Naive thymus-derived CD8-positive, alpha-beta T cell (primary cell): Measurements from ENCODE around the gene C19orf18. TPM values are rescaled to one million over a fixed set of nuclear protein-coding genes. Genes with fewer than 3 reads are reported as not detected.
"Not testable (repeated sequence)": the region's sequence is repeated elsewhere in the genome, so short reads cannot be mapped to it uniquely, and the experiment has no call there.

Experiments
- ATAC-seq, 2 donors: fragments of 150-1000 bp; cut with Tn5 transposase in 1 of 2; sonication (Bioruptor Pico), chemical (Tn5 transposase) in 1 of 2; 1 replicate in 1 of 2; 2 replicates in 1 of 2; pipeline ENCODE4 v1.10.0; 2021; ENCODE audit warnings: mild to moderate bottlenecking in 2 of 2, moderate library complexity in 2 of 2
- POLR2A ChIA-PET: fragments of 350-600 bp; sonication (Branson Sonifier 250); formaldehyde crosslinking; loops from one replicate; lab custom pipeline; 2021; ENCODE audit warnings: antibody characterized with exemption; lab: Charles Lee
- DNase-seq, 10 donors: peaks; one replicate each; pipeline versions ENCODE4 v3.0.0 to v3.0.0-alpha.2; 2020 to 2022
- H3K27ac Mint-ChIP-seq, 10 donors: one replicate each; pipeline ENCODE4 v1.8.0; 2020 to 2022; ENCODE audit warnings: mild to moderate bottlenecking in 10 of 10, mixed read lengths in 10 of 10, moderate library complexity in 4 of 10, inconsistent platforms in 1 of 10
- H3K27me3 Mint-ChIP-seq, 5 donors: one replicate each; pipeline ENCODE4 v1.8.0; 2021 to 2022; ENCODE audit warnings: mixed read lengths in 5 of 5
- H3K36me3 Mint-ChIP-seq, 3 donors: one replicate each; pipeline ENCODE4 v1.8.0; 2020 to 2022; ENCODE audit warnings: mixed read lengths in 3 of 3, mild to moderate bottlenecking in 2 of 3, inconsistent platforms in 1 of 3
- H3K4me1 Mint-ChIP-seq, 4 donors: one replicate each; pipeline ENCODE4 v1.8.0; 2021 to 2022; ENCODE audit warnings: mixed read lengths in 4 of 4
- H3K4me3 Mint-ChIP-seq, 10 donors: one replicate each; pipeline ENCODE4 v1.8.0; 2020 to 2022; ENCODE audit warnings: mild to moderate bottlenecking in 10 of 10, mixed read lengths in 10 of 10, moderate library complexity in 6 of 10, inconsistent platforms in 1 of 10
- H3K9me3 Mint-ChIP-seq, 9 donors: one replicate each; pipeline ENCODE4 v1.8.0; 2020 to 2022; ENCODE audit warnings: mixed read lengths in 9 of 9, mild to moderate bottlenecking in 3 of 9, inconsistent platforms in 1 of 9, moderate library complexity in 1 of 9
- polyA plus RNA-seq, 3 donors: library from polyadenylated mRNA; unstranded; fragments of 300-500 nt; fragmentation: Illumina TruSeq; gene quantifications; one replicate each; pipeline ENCODE4 v1.2.3, GENCODE V29; 2021
- total RNA-seq, 8 experiments: library from RNA in 2 of 8; stranded (reverse) in 2 of 8; gene quantifications; one replicate each; pipeline ENCODE4 v1.2.3 and lab custom pipeline; 2021 to 2026

C19orf18 gene
- total and polyA plus RNA-seq, 5 experiments from 2014 or later = 0.24 to 2.9 (median 2.2) TPM; not detected in 2

- Mint-ChIP-seq H3K9me3 (peaks cover 23 to 78% (median 51%) of the 10 kb centered on the region in 9 donors), H3K4me3 (peak overlapping the region; percentile 90 to 97 (median 95)), H3K36me3 (peaks cover 42 to 58% (median 55%) of the 10 kb centered on the region in 3 donors), H3K27me3 (no peaks in the 10 kb centered on the region), H3K4me1 (peaks cover 16 to 28% (median 20%) of the 10 kb centered on the region in 4 donors), H3K27ac (peak overlapping the region in 8 of 10 donors; percentile 65 to 96 (median 91))
- DNase-seq (peak in 1 of 10 donors; percentile 2), ATAC-seq (peak in 1 of 2 donors; percentile 33)
- POLR2A ChIA-PET = no interaction called here
Observed at GRCh38 chr19:57947088-57947418, 27.3 kb downstream of the C19orf18 start.

DNA sequence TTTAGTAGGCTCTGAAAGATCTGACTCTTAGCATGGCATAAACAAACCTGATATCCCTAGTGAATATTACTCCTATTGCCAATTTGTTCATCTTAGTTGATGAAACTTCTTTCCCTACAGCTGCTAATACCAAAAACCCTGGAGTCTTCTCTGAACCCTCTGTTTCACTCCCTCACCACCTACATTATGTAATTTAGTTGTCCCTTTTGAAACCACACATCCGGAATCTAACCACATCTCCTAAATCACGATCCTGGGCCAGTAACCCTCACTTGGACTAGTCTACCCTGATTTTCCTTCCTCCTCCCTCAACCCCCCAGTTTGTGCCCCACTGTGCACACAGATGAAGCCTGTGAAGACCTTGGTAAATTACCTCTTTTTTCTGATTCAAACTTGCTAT is 28.0 kb downstream of the C19orf18 start:
- Mint-ChIP-seq H3K4me1 (peaks cover 16 to 28% (median 20%) of the 10 kb centered on the region in 4 donors), H3K4me3 (peak overlapping the region; percentile 51 to 97 (median 95)), H3K27ac (peak overlapping the region in 9 of 10 donors; percentile 10 to 96 (median 52)), H3K27me3 (no peaks in the 10 kb centered on the region), H3K36me3 (peaks cover 49 to 64% (median 59%) of the 10 kb centered on the region in 3 donors), H3K9me3 (peaks cover 19 to 79% (median 57%) of the 10 kb centered on the region in 9 donors)
- DNase-seq (no peak), ATAC-seq (no peak)
- POLR2A ChIA-PET = no interaction called here

GRCh38 chr19:57941593-57941992 is 32.7 kb downstream of the C19orf18 start:
- H3K27me3 Mint-ChIP-seq = no peaks in the 10 kb centered on the region
- POLR2A ChIA-PET = no interaction called here

GRCh38 chr19:57935731-57936130 is 38.6 kb downstream of the C19orf18 start:
- Mint-ChIP-seq H3K27me3 (peaks cover 0 to 11% (median 0%) of the 10 kb centered on the region in 5 donors), H3K36me3 (peaks cover 49 to 79% (median 51%) of the 10 kb centered on the region in 3 donors), H3K9me3 (peaks cover 0 to 98% (median 38%) of the 10 kb centered on the region in 9 donors), H3K27ac (peak overlapping the region in 1 of 10 donors; percentile 95), H3K4me3 (peak overlapping the region in 4 of 10 donors; percentile 84 to 96 (median 85)), H3K4me1 (peaks cover 4 to 11% (median 9%) of the 10 kb centered on the region in 4 donors)
- DNase-seq (no peak), ATAC-seq (no peak)
- POLR2A ChIA-PET = interaction anchor here (0.9 to 1.9 kb wide), 4 partner anchors 10 to 86 kb away, joined by 3 to 11 read pairs (median 6); partner anchors contain the start of genes ZNF417, ZNF587 and ZNF606

More at GRCh38 chr19:57941593-57941992, 32.7 kb downstream of the C19orf18 start:
- peak in 1 of 10 donors; percentile 0 for DNase-seq
- no peak for ATAC-seq
- no peak overlapping the region for H3K4me3 Mint-ChIP-seq
- H3K4me1 Mint-ChIP-seq = peaks cover 7 to 16% (median 11%) of the 10 kb centered on the region in 4 donors
- peaks cover 11 to 97% (median 59%) of the 10 kb centered on the region in 9 donors for H3K9me3 Mint-ChIP-seq
- H3K36me3 Mint-ChIP-seq = peaks cover 61 to 98% (median 83%) of the 10 kb centered on the region in 3 donors
- no peak overlapping the region for H3K27ac Mint-ChIP-seq

DNA sequence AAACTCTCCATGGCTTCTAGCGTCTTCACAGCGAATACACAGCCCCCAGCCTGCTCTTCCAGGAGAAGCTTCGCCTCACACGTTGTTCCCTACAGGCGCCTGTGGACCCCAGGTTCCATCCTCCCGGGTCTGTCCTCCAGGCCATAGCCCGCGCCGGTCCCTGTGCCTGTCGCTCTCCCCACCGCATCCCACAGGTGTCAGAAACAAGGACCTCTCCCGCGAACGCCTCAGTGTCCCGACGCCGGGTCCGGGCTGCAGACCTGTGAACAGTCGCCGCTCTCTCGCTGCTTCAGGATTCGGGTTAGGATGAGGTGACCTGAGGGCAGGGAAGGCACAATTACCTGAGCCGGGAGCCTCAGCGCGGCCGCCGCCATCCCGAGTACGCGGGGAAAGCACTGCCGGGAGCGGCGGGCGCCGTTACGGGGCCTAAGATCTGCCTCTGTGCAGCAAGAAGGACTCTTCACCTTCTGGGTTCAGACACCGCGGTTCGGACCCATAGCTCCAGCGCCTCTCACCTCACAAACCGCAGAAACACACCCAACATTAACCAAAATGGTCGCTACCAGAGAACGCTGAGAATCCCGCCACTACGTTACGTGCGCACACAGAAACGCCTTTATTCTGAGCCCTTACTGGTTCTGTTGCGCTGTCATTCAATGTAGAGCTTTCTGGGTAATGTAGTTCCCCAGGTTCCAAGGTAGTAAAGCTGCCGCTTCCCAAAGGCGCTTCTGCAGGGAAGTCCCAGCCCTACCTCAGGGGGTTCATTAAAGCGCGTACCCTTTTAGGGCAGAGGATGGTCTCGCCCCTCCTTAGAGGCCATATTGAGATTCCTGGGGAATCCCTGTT is 39.3 kb downstream of the C19orf18 start, which contains the start of gene ZNF418:
ZNF418 (minus strand) TSS at position 583 of the 846 bp plus-strand sequence. CDS start 1,580 bp downstream, outside the sequence.
- ATAC-seq (peak; percentile 81 to 97), DNase-seq (peak in 8 of 10 donors; percentile 10 to 83 (median 26))
- POLR2A ChIA-PET = interaction anchor here (0.9 to 1.9 kb wide), 4 partner anchors 10 to 86 kb away, joined by 3 to 11 read pairs (median 6); partner anchors contain the start of genes ZNF417, ZNF587 and ZNF606
- Mint-ChIP-seq H3K4me1 (peaks cover 4 to 11% (median 9%) of the 10 kb centered on the region in 4 donors), H3K27ac (peak within 1 kb of the TSS in 8 of 10 donors; percentile 43 to 95 (median 78)), H3K27me3 (peaks cover 0 to 11% (median 0%) of the 10 kb centered on the region in 5 donors), H3K9me3 (peaks cover 0 to 99% (median 37%) of the 10 kb centered on the region in 9 donors), H3K4me3 (peak within 1 kb of the TSS; percentile 25 to 96 (median 84)), H3K36me3 (peaks cover 48 to 77% (median 53%) of the 10 kb centered on the region in 3 donors)

DNA sequence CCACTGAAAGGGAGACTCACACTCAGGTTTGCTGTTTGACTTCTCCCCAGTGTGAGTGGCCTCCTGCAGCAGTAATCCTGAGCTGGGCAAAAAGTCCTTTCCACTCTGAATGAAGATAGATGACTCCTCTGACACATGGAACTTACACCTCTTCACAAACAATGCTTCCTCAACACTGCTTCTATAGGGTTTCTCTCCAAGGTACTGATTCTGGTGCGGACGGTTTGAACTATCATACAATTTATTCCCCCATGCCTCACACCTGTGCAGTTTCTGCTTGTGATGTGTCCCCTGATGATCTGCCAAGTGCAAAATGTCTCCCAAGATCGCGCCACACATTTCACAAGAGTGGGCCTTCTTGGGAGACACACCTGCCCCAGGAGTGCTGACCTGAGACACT is 46.7 kb downstream of the C19orf18 start:
- peaks cover 0 to 88% (median 37%) of the 10 kb centered on the region in 9 donors for H3K9me3 Mint-ChIP-seq
- peaks cover 7 to 58% (median 48%) of the 10 kb centered on the region in 3 donors for H3K36me3 Mint-ChIP-seq
- H3K27ac Mint-ChIP-seq = no peak overlapping the region
- no peak for ATAC-seq
- POLR2A ChIA-PET = no interaction called here
- no peak for DNase-seq
- H3K27me3 Mint-ChIP-seq = no peaks in the 10 kb centered on the region
- H3K4me1 Mint-ChIP-seq = no peaks in the 10 kb centered on the region
- no peak overlapping the region for H3K4me3 Mint-ChIP-seq

DNA sequence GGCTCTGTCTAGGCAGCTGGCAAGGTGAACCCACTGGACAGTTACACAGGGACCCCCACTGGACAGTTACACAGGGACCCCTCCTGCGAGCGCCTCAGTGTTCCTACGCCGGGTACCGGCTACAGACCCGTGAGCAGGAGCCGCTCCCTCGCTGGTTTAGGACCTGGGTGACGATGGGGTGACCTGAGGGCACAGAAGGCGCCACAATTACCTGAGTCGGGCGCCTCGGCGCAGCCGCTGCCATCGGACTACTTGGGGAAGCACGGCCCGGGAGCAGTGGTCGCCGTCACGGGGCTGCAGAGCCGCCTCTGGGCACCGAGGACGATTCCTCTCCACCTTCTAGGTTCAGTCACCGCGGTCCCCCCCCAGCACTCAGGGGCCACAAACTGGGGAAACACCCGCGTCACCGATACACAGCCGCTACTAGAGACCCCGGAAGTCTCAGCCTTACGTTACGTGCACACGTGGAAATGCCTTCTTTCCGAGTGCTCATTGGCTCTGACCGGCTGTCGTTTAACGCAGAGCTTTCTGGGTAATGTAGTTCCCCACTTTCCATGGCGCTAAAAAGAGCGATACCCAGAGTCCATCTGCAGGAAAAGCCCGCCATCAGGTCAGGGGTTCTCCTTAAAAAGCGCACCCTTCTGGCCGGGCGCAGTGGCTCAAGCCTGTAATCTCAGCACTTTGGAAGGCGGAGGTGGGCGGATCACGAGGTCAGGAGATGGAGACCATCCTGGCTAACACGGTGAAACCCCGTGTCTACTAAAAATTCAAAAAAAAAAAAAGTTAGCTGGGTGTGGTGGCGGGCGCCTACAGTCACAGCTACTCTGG is 58.0 kb downstream of the C19orf18 start, which contains the start of gene ZNF417:
ZNF417 (minus strand) TSS at position 425 of the 828 bp plus-strand sequence; CDS start at position 244, 181 bp downstream.
- peaks cover 14 to 41% (median 37%) of the 10 kb centered on the region in 4 donors for H3K4me1 Mint-ChIP-seq
- peak; percentile 73 to 95 (median 90) for DNase-seq
- peak; percentile 97 to 99 for ATAC-seq
- peaks cover 34 to 56% (median 42%) of the 10 kb centered on the region in 3 donors for H3K36me3 Mint-ChIP-seq
- peak within 1 kb of the TSS; percentile 92 to 99 (median 98) for H3K27ac Mint-ChIP-seq
- not testable (repeated sequence) for H3K27me3 Mint-ChIP-seq
- peak within 1 kb of the TSS; percentile 95 to 99 (median 97) for H3K4me3 Mint-ChIP-seq
- POLR2A ChIA-PET = interaction anchor here (0.6 to 2.3 kb wide), 9 partner anchors 19 to 853 kb away, joined by 3 to 12 read pairs (median 4); partner anchors contain the start of genes ZNF154, ZNF418, ZNF587 and ZNF606
- H3K9me3 Mint-ChIP-seq = peaks cover 0 to 71% (median 45%) of the 10 kb centered on the region in 9 donors

DNA sequence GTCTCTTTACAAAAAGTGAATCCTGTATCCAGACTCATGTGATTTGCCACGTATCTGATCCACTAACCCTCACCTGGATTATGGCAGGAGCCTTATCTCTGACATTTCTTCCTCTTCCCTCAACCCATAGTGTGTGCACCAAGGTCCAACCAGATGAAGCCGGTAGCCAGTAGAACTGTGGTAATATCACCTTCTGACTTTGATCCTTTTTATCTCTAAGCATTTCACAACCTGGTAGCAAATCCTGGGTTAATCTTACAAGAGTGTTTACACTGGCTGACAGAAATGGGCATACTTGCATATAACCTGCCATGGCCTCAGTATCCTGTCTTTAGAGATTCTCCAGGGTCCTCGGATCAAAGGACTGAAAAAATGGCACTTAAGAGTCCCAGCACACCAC is 59.8 kb downstream of the C19orf18 start:
- DNase-seq (no peak), ATAC-seq (no peak)
- Mint-ChIP-seq H3K4me3 (peak overlapping the region; percentile 45 to 99 (median 97)), H3K27ac (peak overlapping the region in 5 of 10 donors; percentile 6 to 99 (median 54)), H3K9me3 (peaks cover 0 to 73% (median 55%) of the 10 kb centered on the region in 9 donors), H3K4me1 (peaks cover 14 to 41% (median 37%) of the 10 kb centered on the region in 4 donors), H3K27me3 (no peaks in the 10 kb centered on the region), H3K36me3 (peaks cover 40 to 66% (median 55%) of the 10 kb centered on the region in 3 donors)
- POLR2A ChIA-PET = no interaction called here

Other genes starting within 250 kb of the C19orf18 start
- gene ZNF671, start 246.9 kb downstream of the C19orf18 start, total RNA-seq = 10 to 100 TPM; 46.0 to 46.8 TPM
- gene ZNF671, start 246.9 kb downstream of the C19orf18 start, polyA plus RNA-seq = 10 to 100 TPM; 17.2 to 28.0 (median 24.7) TPM
- 10 to 100 TPM; 42.9 to 52.0 TPM for gene ZNF776, start 227.7 kb downstream of the C19orf18 start, total RNA-seq
- gene ZNF776, start 227.7 kb downstream of the C19orf18 start, polyA plus RNA-seq = 10 to 100 TPM in 1 of 3 donors, 1 to 10 TPM in 2; 8.2 to 11.9 (median 8.4) TPM
- 10 to 100 TPM; 46.6 to 46.9 TPM for gene ZNF586, start 204.9 kb downstream of the C19orf18 start, total RNA-seq
- gene ZNF586, start 204.9 kb downstream of the C19orf18 start, polyA plus RNA-seq = 10 to 100 TPM; 17.7 to 21.5 (median 20.3) TPM
- gene ZNF552, start 159.6 kb downstream of the C19orf18 start, total RNA-seq = 10 to 100 TPM; 17.3 to 21.8 TPM
- 10 to 100 TPM in 1 of 3 donors, 1 to 10 TPM in 2; 6.4 to 12.4 (median 7.4) TPM for gene ZNF552, start 159.6 kb downstream of the C19orf18 start, polyA plus RNA-seq
- 10 to 100 TPM; 29.1 to 29.9 TPM for gene ZNF587B, start 144.2 kb downstream of the C19orf18 start, total RNA-seq
- 1 to 10 TPM in 1 of 3 donors, under 1 TPM in 2; 0.27 to 1.3 (median 0.76) TPM for gene ZNF587B, start 144.2 kb downstream of the C19orf18 start, polyA plus RNA-seq
- gene ZNF587, start 124.7 kb downstream of the C19orf18 start, total RNA-seq = 10 to 100 TPM; 61.9 to 69.2 TPM
- gene ZNF587, start 124.7 kb downstream of the C19orf18 start, polyA plus RNA-seq = 1 to 10 TPM; 1.3 to 7.4 (median 4.7) TPM
- gene ZNF814, start 85.5 kb downstream of the C19orf18 start, total RNA-seq = 10 to 100 TPM; 84.6 to 85.1 TPM
- gene ZNF814, start 85.5 kb downstream of the C19orf18 start, polyA plus RNA-seq = 10 to 100 TPM; 13.2 to 32.2 (median 20.9) TPM
- 10 to 100 TPM; 44.2 to 50.1 TPM for gene ZNF417, start 57.9 kb downstream of the C19orf18 start, total RNA-seq
- gene ZNF417, start 57.9 kb downstream of the C19orf18 start, polyA plus RNA-seq = 1 to 10 TPM; 1.6 to 6.0 (median 1.8) TPM
- 10 to 100 TPM; 28.0 to 31.8 TPM for gene ZNF418, start 39.1 kb downstream of the C19orf18 start, total RNA-seq
- 1 to 10 TPM in 2 of 3 donors, not detected in 1; 1.0 to 2.1 TPM for gene ZNF418, start 39.1 kb downstream of the C19orf18 start, polyA plus RNA-seq
- 10 to 100 TPM; 21.8 to 22.8 TPM for gene ZNF256, start 26.8 kb downstream of the C19orf18 start, total RNA-seq
- gene ZNF256, start 26.8 kb downstream of the C19orf18 start, polyA plus RNA-seq = 1 to 10 TPM; 4.5 to 6.2 (median 4.9) TPM
- 10 to 100 TPM; 52.6 to 53.2 TPM for gene ZNF606, start 28.3 kb upstream of the C19orf18 start, total RNA-seq
- 1 to 10 TPM; 2.1 to 6.5 (median 6.0) TPM for gene ZNF606, start 28.3 kb upstream of the C19orf18 start, polyA plus RNA-seq
- gene ZSCAN1, start 59.5 kb upstream of the C19orf18 start, total RNA-seq = not detected
- gene ZSCAN1, start 59.5 kb upstream of the C19orf18 start, polyA plus RNA-seq = not detected
- gene ZNF135, start 84.7 kb upstream of the C19orf18 start, total RNA-seq = 10 to 100 TPM; 13.3 to 15.4 TPM
- 1 to 10 TPM in 2 of 3 donors, under 1 TPM in 1; 0.79 to 4.3 (median 3.8) TPM for gene ZNF135, start 84.7 kb upstream of the C19orf18 start, polyA plus RNA-seq
- gene ZSCAN18, start 123.7 kb upstream of the C19orf18 start, total RNA-seq = 100 to 1,000 TPM; 107 to 110 TPM
- 10 to 100 TPM; 18.7 to 30.0 (median 27.4) TPM for gene ZSCAN18, start 123.7 kb upstream of the C19orf18 start, polyA plus RNA-seq
- gene ZNF329, start 176.3 kb upstream of the C19orf18 start, total RNA-seq = 10 to 100 TPM; 16.2 to 17.4 TPM
- 10 to 100 TPM in 1 of 3 donors, 1 to 10 TPM in 2; 5.9 to 11.9 (median 7.6) TPM for gene ZNF329, start 176.3 kb upstream of the C19orf18 start, polyA plus RNA-seq
- 100 to 1,000 TPM; 110 to 119 TPM for gene ZNF274, start 208.5 kb upstream of the C19orf18 start, total RNA-seq
- 10 to 100 TPM; 26.5 to 38.7 (median 34.9) TPM for gene ZNF274, start 208.5 kb upstream of the C19orf18 start, polyA plus RNA-seq